H1 (cell line): Measurements from ENCODE around the gene SNW1. TPM values are rescaled to one million over a fixed set of nuclear protein-coding genes. Genes with fewer than 3 reads are reported as not detected.

ENCODE experiments used
- CTCF ChIA-PET: fragments of 300-600 bp; sonication (Branson Sonifier 250); formaldehyde crosslinking; loops from one replicate; lab custom pipeline; 2021; ENCODE audit not compliant: partially characterized antibody; lab: Charles Lee
- POLR2A ChIA-PET: fragments of 300-600 bp; sonication (Branson Sonifier 250); formaldehyde crosslinking; loops from one replicate; lab custom pipeline; 2021; ENCODE audit warnings: inconsistent platforms; ENCODE audit not compliant: partially characterized antibody; lab: Charles Lee
- DNase-seq, 2 experiments: peaks; one replicate each; pipeline versions ENCODE4 v3.0.0 to v3.0.0-alpha.2; 2010 to 2022; ENCODE audit warnings: low spot score in 2 of 2, low read depth in 1 of 2, mixed read lengths in 1 of 2
- FAIRE-seq: peaks from 2 replicates; lab custom pipeline; 2011; peaks lifted over from hg19 to GRCh38; lab: Jason Lieb, UNC
- H2AFZ ChIP-seq: 2 replicates; pipeline ENCODE4 v1.8.1; 2012; ENCODE audit warnings: low read length, inconsistent platforms
- H2AK5ac ChIP-seq: 2 replicates; pipeline ENCODE4 v1.6.1; 2013; ENCODE audit warnings: low read depth, low read length
- H2BK120ac ChIP-seq: replicated peaks from 2 replicates; pipeline ENCODE3; 2013; ENCODE audit warnings: low read depth, low read length, inconsistent platforms
- H2BK12ac ChIP-seq: 2 replicates; pipeline ENCODE4 v1.6.1; 2013; ENCODE audit warnings: low read depth, low read length
- H2BK15ac ChIP-seq: 2 replicates; pipeline ENCODE4 v1.6.1; 2013; ENCODE audit warnings: low read length
- H2BK20ac ChIP-seq: 2 replicates; pipeline ENCODE4 v1.6.1; 2013; ENCODE audit warnings: low read length
- H2BK5ac ChIP-seq: 2 replicates; pipeline ENCODE4 v1.6.1; 2013; ENCODE audit warnings: low read depth, low read length
- H3K14ac ChIP-seq: 2 replicates; pipeline ENCODE4 v1.6.1; 2013; ENCODE audit warnings: inconsistent platforms; ENCODE audit not compliant: insufficient read length
- H3K18ac ChIP-seq: 2 replicates; pipeline ENCODE4 v1.6.1; 2013; ENCODE audit warnings: low read length; ENCODE audit errors: extremely low read depth
- H3K23ac ChIP-seq: 2 replicates; pipeline ENCODE4 v1.6.1; 2013; ENCODE audit warnings: inconsistent platforms; ENCODE audit not compliant: insufficient read length
- H3K23me2 ChIP-seq: 2 replicates; pipeline ENCODE4 v1.6.1; 2013; ENCODE audit warnings: low read depth, low read length
- H3K27ac ChIP-seq: 2 replicates; pipeline ENCODE4 v1.6.1; 2011; ENCODE audit warnings: low read depth, low read length, inconsistent platforms
- H3K27me3 ChIP-seq, 4 experiments: replicated peaks in 1 of 4; 1 replicate in 1 of 4; 2 replicates in 3 of 4; pipeline versions ENCODE4 v1.6.1 to v1.8.1; 2011 to 2013; ENCODE audit warnings: low read length in 3 of 4, mild to moderate bottlenecking in 3 of 4, inconsistent platforms in 2 of 4, mixed read lengths in 2 of 4, moderate library complexity in 1 of 4; ENCODE audit not compliant: control insufficient read depth in 3 of 4, insufficient read depth in 3 of 4; ENCODE audit errors: extremely low read depth in 1 of 4
- H3K36me3 ChIP-seq, 4 experiments: 2 replicates each; pipeline versions ENCODE4 v1.6.1 to v1.8.1; 2011 to 2013; ENCODE audit warnings: mild to moderate bottlenecking in 4 of 4, low read length in 3 of 4, moderate library complexity in 2 of 4, control low read depth in 1 of 4, inconsistent platforms in 1 of 4; ENCODE audit not compliant: insufficient read depth in 4 of 4, control insufficient read depth in 2 of 4
- H3K4ac ChIP-seq: replicated peaks from 2 replicates; pipeline ENCODE3; 2013; ENCODE audit warnings: low read length, low read depth, mixed read lengths, inconsistent platforms; ENCODE audit not compliant: insufficient read length
- H3K4me1 ChIP-seq, 4 experiments: replicated peaks in 1 of 4; 1 replicate in 1 of 4; 2 replicates in 3 of 4; pipeline versions ENCODE4 v1.6.1 to v1.8.1; 2011 to 2013; ENCODE audit warnings: low read length in 3 of 4, inconsistent platforms in 2 of 4, mixed read lengths in 1 of 4; ENCODE audit not compliant: insufficient read depth in 4 of 4, control insufficient read depth in 3 of 4
- H3K4me2 ChIP-seq, 2 experiments: 2 replicates each; pipeline versions ENCODE4 v1.6.1 to v1.8.1; 2011 to 2013; ENCODE audit warnings: low read depth in 2 of 2, low read length in 2 of 2, control low read depth in 1 of 2, inconsistent platforms in 1 of 2, mild to moderate bottlenecking in 1 of 2; ENCODE audit not compliant: insufficient read depth in 1 of 2
- H3K4me3 ChIP-seq, 4 experiments: fragments of 200-600, 300-600 bp in 1 of 4; sonication (generic), shearing (Covaris generic), sonication (Bioruptor Twin) in 1 of 4; 2 replicates each; pipeline versions ENCODE4 v1.5.1 to v1.8.1; 2011 to 2016; ENCODE audit warnings: low read length in 4 of 4, low read depth in 3 of 4, control low read depth in 2 of 4, inconsistent platforms in 2 of 4, mild to moderate bottlenecking in 2 of 4, mixed read lengths in 1 of 4, moderate library complexity in 1 of 4; ENCODE audit not compliant: insufficient read depth in 2 of 4; ENCODE audit errors: extremely low read depth in 1 of 4
- H3K56ac ChIP-seq: replicated peaks from 2 replicates; pipeline ENCODE3; 2013; ENCODE audit warnings: low read depth, mild to moderate bottlenecking, mixed read lengths, low read length, inconsistent platforms; ENCODE audit not compliant: insufficient read length
- H3K79me1 ChIP-seq: 2 replicates; pipeline ENCODE4 v1.6.1; 2013; ENCODE audit warnings: low read depth, low read length, control low read depth
- H3K79me2 ChIP-seq, 2 experiments: 2 replicates each; pipeline versions ENCODE4 v1.6.1 to v1.8.1; 2012 to 2013; ENCODE audit warnings: low read length in 2 of 2, mild to moderate bottlenecking in 2 of 2, inconsistent platforms in 1 of 2; ENCODE audit not compliant: insufficient read depth in 2 of 2, control insufficient read depth in 1 of 2
- H3K9ac ChIP-seq, 4 experiments: replicated peaks in 1 of 4; 1 replicate in 1 of 4; 2 replicates in 3 of 4; pipeline versions ENCODE4 v1.6.1 to v1.8.1; 2011 to 2013; ENCODE audit warnings: low read depth in 3 of 4, low read length in 3 of 4, control low read depth in 2 of 4, mild to moderate bottlenecking in 2 of 4, moderate library complexity in 2 of 4, inconsistent platforms in 1 of 4; ENCODE audit errors: extremely low read depth in 1 of 4
- H3K9me3 ChIP-seq, 2 experiments: 2 replicates each; pipeline versions ENCODE4 v1.6.1 to v1.8.1; 2012 to 2013; ENCODE audit warnings: mild to moderate bottlenecking in 2 of 2, moderate library complexity in 2 of 2, control low read depth in 1 of 2, inconsistent platforms in 1 of 2, low read depth in 1 of 2, low read length in 1 of 2, mixed read lengths in 1 of 2; ENCODE audit not compliant: insufficient read depth in 2 of 2
- H4K20me1 ChIP-seq, 2 experiments: replicated peaks in 1 of 2; 2 replicates each; pipeline versions ENCODE3 to v1.8.1; 2011 to 2013; ENCODE audit warnings: inconsistent platforms in 2 of 2, low read length in 2 of 2, mild to moderate bottlenecking in 1 of 2; ENCODE audit not compliant: insufficient read depth in 2 of 2, control insufficient read depth in 1 of 2
- H4K5ac ChIP-seq: 2 replicates; pipeline ENCODE4 v1.6.1; 2013; ENCODE audit warnings: low read length, low read depth, mixed read lengths, inconsistent platforms; ENCODE audit not compliant: insufficient read length
- H4K8ac ChIP-seq: 2 replicates; pipeline ENCODE4 v1.8.0; 2013; ENCODE audit warnings: mild to moderate bottlenecking, moderate library complexity, low read length, inconsistent platforms; ENCODE audit not compliant: insufficient read depth; ENCODE audit errors: extremely low read depth
- H4K91ac ChIP-seq: replicated peaks from 2 replicates; pipeline ENCODE3; 2013; ENCODE audit warnings: low read length, mixed read lengths, inconsistent platforms; ENCODE audit not compliant: insufficient read length
- CEBPB ChIP-seq: IDR thresholded peaks from 2 replicates; pipeline ENCODE4 v1.6.1; 2012; ENCODE audit warnings: low read depth, low read length
- CTCF ChIP-seq, 3 experiments: IDR thresholded peaks; 1 replicate in 2 of 3; 2 replicates in 1 of 3; pipeline versions ENCODE4 v1.5.1 to v1.6.1; 2011; ENCODE audit warnings: low read length in 3 of 3, mild to moderate bottlenecking in 3 of 3, inconsistent platforms in 2 of 3, low read depth in 1 of 3, moderate library complexity in 1 of 3; ENCODE audit not compliant: insufficient read depth in 1 of 3; ENCODE audit errors: control extremely low read depth in 1 of 3
- MAX ChIP-seq: IDR thresholded peaks from 2 replicates; pipeline ENCODE4 v1.6.1; 2012; ENCODE audit warnings: inconsistent platforms
- RAD21 ChIP-seq, 2 experiments: IDR thresholded peaks in 1 of 2; conservative IDR thresholded peaks in 1 of 2; 2 replicates each; pipeline ENCODE4 v1.6.1; 2011; ENCODE audit warnings: low read depth in 2 of 2, low read length in 2 of 2, improper control_type of control experiment in 1 of 2, inconsistent platforms in 1 of 2, mild to moderate bottlenecking in 1 of 2, moderate library complexity in 1 of 2
- RBBP5 ChIP-seq: IDR thresholded peaks from 2 replicates; pipeline ENCODE4 v1.7.1; 2012; ENCODE audit warnings: low read depth, mild to moderate bottlenecking, inconsistent platforms, low read length, moderate library complexity, borderline replicate concordance
- SIX5 ChIP-seq: IDR thresholded peaks from 2 replicates; pipeline ENCODE4 v1.6.1; 2011; ENCODE audit warnings: mild to moderate bottlenecking, low read depth, low read length
- TAF1 ChIP-seq: IDR thresholded peaks from 2 replicates; pipeline ENCODE4 v1.6.1; 2011; ENCODE audit warnings: mild to moderate bottlenecking, low read depth, low read length
- TBP ChIP-seq: IDR thresholded peaks from 2 replicates; pipeline ENCODE4 v1.6.1; 2011; ENCODE audit warnings: low read depth, low read length, improper control_type of control experiment
- WGBS, 2 experiments: shearing (Covaris generic) in 1 of 2; methylation state at CpG; one replicate each; pipeline versions ENCODE4 v1.1.6 to v1.1.7; 2013 to 2015; ENCODE audit warnings: low lambda C conversion rate in 2 of 2, mixed read lengths in 2 of 2, inconsistent platforms in 1 of 2, low coverage in 1 of 2, missing lambda C conversion rate in 1 of 2; ENCODE audit not compliant: insufficient replicate concordance in 2 of 2, insufficient coverage in 1 of 2, insufficient read length in 1 of 2; ENCODE audit errors: extremely low coverage in 1 of 2, missing lambda C conversion rate in 1 of 2; 5-methylcytosine and 5-hydroxymethylcytosine counted together
- polyA plus RNA-seq, 7 experiments: library from polyadenylated mRNA; depleted of rRNA in 3 of 7; stranded (reverse) in 5 of 7; unstranded in 2 of 7; fragments of >200 nt in 5 of 7; fragments of 200-250 nt in 2 of 7; gene quantifications; 1 replicate in 5 of 7; 2 replicates in 1 of 7; 4 replicates in 1 of 7; pipeline versions ENCODE4 v1.2.1 to v1.2.3, GENCODE V29; 2011 to 2013; ENCODE audit warnings: missing spikeins in 2 of 7, mixed read lengths in 2 of 7
- total RNA-seq: library from RNA; stranded (reverse); fragmentation: NEBNext Ultra II Directional; extraction: Animal tissue kit (Norgen Biotek cat#: 25700); gene quantifications from 2 replicates; pipeline ENCODE4 v1.2.1, GENCODE V29; 2021

The SNW1 gene
- total and polyA plus RNA-seq, 2 of the 8 experiments (the other 6 are each of a cell fraction or from before 2014, with no cell fraction given): 13.2 to 79.2 TPM

DNA sequence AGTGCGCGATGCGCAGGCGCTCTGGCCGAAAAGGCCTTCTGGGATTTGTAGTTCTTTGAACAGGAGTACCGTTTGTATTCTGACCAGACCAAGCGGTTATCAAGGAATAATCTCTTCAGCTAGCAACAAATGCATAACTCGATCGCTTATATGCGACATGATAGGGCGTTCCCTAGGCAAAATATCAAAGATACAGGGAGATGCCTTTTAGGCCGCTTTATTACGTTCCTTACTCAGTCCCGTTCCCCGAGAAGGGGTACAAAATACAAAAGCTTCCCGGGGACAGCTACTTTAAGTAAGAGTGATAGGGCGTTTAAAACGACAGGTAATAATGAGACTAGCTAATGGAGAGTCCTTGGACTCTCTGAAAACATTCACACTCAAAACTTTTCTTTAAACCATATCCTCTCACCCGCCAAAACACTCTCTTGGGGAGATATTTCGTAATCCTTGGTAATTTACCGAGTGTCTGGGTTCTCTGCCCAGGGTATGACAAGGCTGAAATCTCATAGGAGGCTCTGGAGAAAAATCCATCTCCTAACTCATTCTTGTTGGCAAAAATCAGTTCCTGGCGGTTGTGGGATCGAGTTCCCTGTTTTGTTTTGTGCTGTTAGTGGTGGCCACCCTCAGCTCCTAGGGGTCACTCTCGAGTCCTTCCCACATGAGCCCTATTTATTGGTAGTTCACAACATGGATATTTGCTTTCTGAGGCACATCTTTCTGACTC lies 412 bp upstream of the SNW1 start:
- H3K27me3 ChIP-seq: no peaks in the 10 kb centered on the region
- DNase-seq (no peak), FAIRE-seq (no peak)
- POLR2A ChIA-PET: interaction anchor here (0.6 to 2.2 kb wide), 10 partner anchors 14 to 71 kb away, joined by 3 to 7 read pairs (median 4); partner anchors contain the start of genes ADCK1 and SLIRP
- no peaks in the 10 kb centered on the region for H3K9me3 ChIP-seq
- H3K79me2 ChIP-seq: peaks cover 10 to 41% of the 10 kb centered on the region in 2 experiments
- H4K5ac ChIP-seq: no peak overlapping the region
- H2AK5ac ChIP-seq: no peak overlapping the region
- H3K27ac ChIP-seq: no peak overlapping the region
- no peak overlapping the region for H3K14ac ChIP-seq
- no peak overlapping the region for H4K91ac ChIP-seq
- H2BK5ac ChIP-seq: peak overlapping the region; percentile 45
- no peak overlapping the region for H2BK120ac ChIP-seq
- peak overlapping the region in 2 of 4 experiments; percentile 9 to 87; a peak in 4 of 7 replicates for H3K9ac ChIP-seq
- peaks cover 0 to 5% (median 0%) of the 10 kb centered on the region in 4 experiments; a peak in 2 of 8 replicates for H3K36me3 ChIP-seq
- 5% methylated on average over 24 of the region's 24 CpGs; no CpG with 5 or more reads in 1 of the 2 experiments for WGBS, 2 experiments
- no peak overlapping the region for H2BK20ac ChIP-seq
- CTCF ChIA-PET: interaction anchor here (0.7 to 5.0 kb wide), 23 partner anchors 9 to 260 kb away, joined by 3 to 27 read pairs (median 4); partner anchors contain the start of gene ADCK1
- H3K4me1 ChIP-seq: peaks cover 1 to 13% (median 7%) of the 10 kb centered on the region in 4 experiments; a peak in 4 of 7 replicates
- no peak overlapping the region; the same call in 1 of the 2 replicates for H2BK12ac ChIP-seq
- 0 out of 2 replicates have a peak overlapping the region, but pooled peaks have one; percentile 97 for H2BK15ac ChIP-seq
- H3K4me3 ChIP-seq: peak overlapping the region; percentile 87 to 100 (median 100)
- peak overlapping the region; percentile 86 to 93 for H3K4me2 ChIP-seq
- peaks cover 0 to 9% of the 10 kb centered on the region in 2 experiments for H4K20me1 ChIP-seq
- no peak overlapping the region for H3K23ac ChIP-seq
- H3K79me1 ChIP-seq: peaks cover 4% of the 10 kb centered on the region; the same call in 1 of the 2 replicates
- peak overlapping the region; percentile 99 for H2AFZ ChIP-seq
- H3K4ac ChIP-seq: no peak overlapping the region
- H4K8ac ChIP-seq: no peak overlapping the region
- peaks cover 7% of the 10 kb centered on the region for H3K23me2 ChIP-seq
- H3K56ac ChIP-seq: no peak overlapping the region
- peak overlapping the region; percentile 51; the same call in 1 of the 2 replicates for H3K18ac ChIP-seq
- TF ChIP-seq CEBPB (peak; percentile 37; the same call in 1 of the 2 replicates), TAF1 (no peak), RBBP5 (0 out of 2 replicates have a peak, but pooled peaks have one; percentile 8), TBP (peak; percentile 13; the same call in 1 of the 2 replicates), RAD21 (IDR thresholded peaks at IDR 0.05 in 1 of 2, conservative IDR thresholded peaks at IDR 0.05 in 1 of 2; ENCODE audit: low read depth in 2 of 2, low read length in 2 of 2) (peak; percentile 39 to 47), CTCF (IDR thresholded peaks at IDR 0.05; ENCODE audit: control extremely low read depth in 1 of 3, insufficient read depth in 1 of 3, low read depth in 1 of 3, low read length in 3 of 3) (peak; percentile 42 to 64 (median 53)), SIX5 (peak; percentile 80), MAX (no peak)
